Renal pelvis (tissue), 3 donors: Measurements from ENCODE around the gene ENPP1. TPM values are rescaled to one million over a fixed set of nuclear protein-coding genes. Genes with fewer than 3 reads are reported as not detected.

ENCODE experiments used
- polyA plus RNA-seq, 3 donors: library from polyadenylated mRNA; unstranded; fragments of 120-200 nt; gene quantifications; one replicate each; pipeline ENCODE4 v1.2.1, GENCODE V29; 2013; ENCODE audit not compliant: insufficient read length in 3 of 3

The ENPP1 gene
- polyA plus RNA-seq, 3 donors, result 16.9 to 26.1 (median 21.5) TPM

Other genes starting within 250 kb of the ENPP1 start
- gene ARG1, start 234.8 kb upstream of the ENPP1 start, polyA plus RNA-seq, result under 1 TPM; 0.28 to 0.84 (median 0.74) TPM
- 10 to 100 TPM; 43.9 to 64.0 (median 59.0) TPM for gene MED23, start 179.8 kb upstream of the ENPP1 start, polyA plus RNA-seq
- gene ENPP3, start 170.7 kb upstream of the ENPP1 start, polyA plus RNA-seq, result 10 to 100 TPM in 2 of 3 donors, 1 to 10 TPM in 1; 5.1 to 12.8 (median 11.3) TPM
- under 1 TPM in 1 of 3 donors, not detected in 2; 0.38 TPM for gene OR2A4, start 106.6 kb upstream of the ENPP1 start, polyA plus RNA-seq
- gene CTAGE9, start 97.0 kb upstream of the ENPP1 start, polyA plus RNA-seq, result not detected
- gene CCN2, start 143.4 kb downstream of the ENPP1 start, polyA plus RNA-seq, result 100 to 1,000 TPM; 199 to 213 (median 204) TPM